ENCODE results near the gene DAP.

- TF ChIP-seq CTCF (IDR thresholded peaks at IDR 0.05) (no peak), POLR2A (IDR thresholded peaks at IDR 0.05; ENCODE audit: low read depth) (no peak), EP300 (IDR thresholded peaks at IDR 0.05) (no peak)
Measured at GRCh38 chr5:10735569-10736276, 25.3 kb downstream of the DAP start.

Measured in esophagus muscularis mucosa (tissue), 4 donors.